Measurements from ENCODE around the gene ZNF740. TPM values are rescaled to one million over a fixed set of nuclear protein-coding genes. Genes with fewer than 3 reads are reported as not detected.

ZNF740 gene
- total RNA-seq, 4 donors from 2014 or later: 14.9 to 27.7 (median 17.4) TPM

GRCh38 chr12:53223389-53224060, 43.0 kb downstream of the ZNF740 start:
- 3 to 15% methylated on average over 6 to 7 of the region's 16 CpGs for WGBS, 2 donors (ENCODE audit: low coverage in 1 of 2)
- H3K9me3 ChIP-seq: no peaks in the 10 kb centered on the region
- H3K27ac ChIP-seq: peak overlapping the region; percentile 89 to 99 (median 96)
- H3K36me3 ChIP-seq: peaks cover 0 to 23% of the 10 kb centered on the region in 2 donors
- TF ChIP-seq POLR2AphosphoS5 (IDR thresholded peaks at IDR 0.05): no peak
- no peak for TF ChIP-seq EP300 (IDR thresholded peaks at IDR 0.05)
- no peak for TF ChIP-seq CTCF (IDR thresholded peaks at IDR 0.05)
- no peak for TF ChIP-seq POLR2A (IDR thresholded peaks at IDR 0.05)
- H3K4me3 ChIP-seq: no peak overlapping the region
- no peak for ATAC-seq
- peaks cover 0 to 97% (median 44%) of the 10 kb centered on the region in 3 donors for H3K4me1 ChIP-seq
- H3K27me3 ChIP-seq: no peaks in the 10 kb centered on the region

GRCh38 chr12:53224061-53224896, 43.8 kb downstream of the ZNF740 start:
- no peaks in the 10 kb centered on the region for H3K9me3 ChIP-seq
- peak overlapping the region; percentile 6 to 99 (median 96) for H3K27ac ChIP-seq
- peaks cover 0 to 23% of the 10 kb centered on the region in 2 donors for H3K36me3 ChIP-seq
- no peak for ATAC-seq
- H3K4me1 ChIP-seq: peaks cover 0 to 97% (median 42%) of the 10 kb centered on the region in 3 donors
- TF ChIP-seq CTCF (IDR thresholded peaks at IDR 0.05) (peak in 2 of 4 experiments; percentile 10 to 25), EP300 (IDR thresholded peaks at IDR 0.05) (no peak), POLR2AphosphoS5 (IDR thresholded peaks at IDR 0.05) (no peak), POLR2A (IDR thresholded peaks at IDR 0.05) (no peak)
- H3K4me3 ChIP-seq: no peak overlapping the region
- H3K27me3 ChIP-seq: no peaks in the 10 kb centered on the region
- WGBS, 2 donors (ENCODE audit: low coverage in 1 of 2): 44% methylated on average over 9 of the region's 11 CpGs; no CpG with 5 or more reads in 1 of the 2 donors

GRCh38 chr12:53224897-53225634, 44.5 kb downstream of the ZNF740 start:
- peaks cover 0 to 97% (median 44%) of the 10 kb centered on the region in 3 donors for H3K4me1 ChIP-seq
- peak; percentile 28 for TF ChIP-seq POLR2AphosphoS5 (IDR thresholded peaks at IDR 0.05)
- TF ChIP-seq POLR2A (IDR thresholded peaks at IDR 0.05): no peak
- no peak for TF ChIP-seq CTCF (IDR thresholded peaks at IDR 0.05)
- no peak for TF ChIP-seq EP300 (IDR thresholded peaks at IDR 0.05)
- ATAC-seq: no peak

DNA sequence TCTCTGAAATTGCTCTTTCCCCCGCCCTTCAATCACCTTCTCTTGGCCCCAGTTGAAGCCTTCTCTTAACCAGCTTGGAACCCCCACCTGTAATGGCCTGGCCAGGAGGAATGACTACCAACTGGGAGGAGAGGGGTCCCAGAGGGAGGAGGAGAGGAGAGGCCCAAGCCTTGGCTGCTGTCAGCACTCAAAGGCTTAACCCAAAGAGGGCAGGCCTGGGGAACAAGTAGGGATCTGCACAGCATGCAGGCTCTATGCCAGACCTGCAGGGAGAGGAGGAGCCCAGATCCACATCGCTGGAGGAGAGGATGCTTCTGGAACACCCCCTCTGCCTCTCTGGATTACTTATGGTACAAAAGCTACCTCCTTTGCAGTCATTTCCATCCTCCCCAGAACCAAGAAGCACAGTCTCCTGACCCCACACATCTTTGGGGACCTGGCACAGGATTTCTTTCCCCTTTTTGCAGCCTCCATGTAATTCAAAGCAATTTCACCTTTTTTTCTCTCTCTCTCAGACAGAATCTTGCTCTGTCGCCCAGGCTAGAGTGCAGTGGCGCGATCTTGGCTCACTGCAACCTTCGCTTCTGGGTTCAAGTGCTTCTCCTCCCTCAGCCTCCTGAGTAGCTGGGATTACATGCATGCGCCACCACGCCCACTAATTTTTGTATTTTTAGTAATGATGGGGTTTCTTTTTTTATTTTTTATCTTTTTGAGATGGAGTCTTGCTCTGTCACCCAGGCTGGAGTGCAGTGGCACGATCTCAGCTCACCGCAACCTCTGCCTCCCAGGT, 45.3 kb downstream of the ZNF740 start:
- Histone ChIP-seq H3K27me3 (no peaks in the 10 kb centered on the region), H3K9me3 (no peaks in the 10 kb centered on the region), H3K4me1 (peaks cover 0 to 98% (median 51%) of the 10 kb centered on the region in 3 donors), H3K36me3 (peaks cover 0 to 23% of the 10 kb centered on the region in 2 donors), H3K4me3 (no peak overlapping the region), H3K27ac (peak overlapping the region in 3 of 4 donors; percentile 95 to 99 (median 96))
- no peak for ATAC-seq
- 75 to 84% methylated on average over 4 to 9 of the region's 10 CpGs for WGBS, 2 donors (ENCODE audit: low coverage in 1 of 2)
- TF ChIP-seq POLR2A (IDR thresholded peaks at IDR 0.05) (no peak), EP300 (IDR thresholded peaks at IDR 0.05) (no peak), CTCF (IDR thresholded peaks at IDR 0.05) (no peak), POLR2AphosphoS5 (IDR thresholded peaks at IDR 0.05) (no peak)

More at GRCh38 chr12:53224897-53225634, 44.5 kb downstream of the ZNF740 start:
- H3K9me3 ChIP-seq: no peaks in the 10 kb centered on the region
- H3K36me3 ChIP-seq: peaks cover 0 to 23% of the 10 kb centered on the region in 2 donors
- peak overlapping the region; percentile 6 to 99 (median 96) for H3K27ac ChIP-seq
- no peaks in the 10 kb centered on the region for H3K27me3 ChIP-seq
- no peak overlapping the region for H3K4me3 ChIP-seq
- whole genome bisulfite sequencing, 2 donors (ENCODE audit: low coverage in 1 of 2): 60% methylated on average over 4 to 10 of the region's 10 CpGs

All from gastroesophageal sphincter (tissue), 4 donors.